Suprapubic skin (tissue), 4 donors: ENCODE data around the gene GAS2L3. TPM values are rescaled to one million over a fixed set of nuclear protein-coding genes. Genes with fewer than 3 reads are reported as not detected.

Source experiments
- DNase-seq, 2 donors: peaks; one replicate each; pipeline ENCODE4 v3.0.0-alpha.2; 2019; ENCODE audit warnings: low spot score in 2 of 2
- H3K27ac ChIP-seq: fragments of 200-600 bp; sonication (generic); one replicate; pipeline ENCODE4 v1.5.1; 2019
- H3K27me3 ChIP-seq: fragments of 200-600 bp; sonication (generic); one replicate; pipeline ENCODE4 v1.5.1; 2019
- H3K36me3 ChIP-seq: fragments of 200-600 bp; sonication (generic); one replicate; pipeline ENCODE4 v1.5.1; 2019
- H3K4me1 ChIP-seq: fragments of 200-600 bp; sonication (generic); one replicate; pipeline ENCODE4 v1.5.1; 2019
- H3K4me3 ChIP-seq: fragments of 200-600 bp; sonication (generic); one replicate; pipeline ENCODE4 v1.5.1; 2019; ENCODE audit warnings: mild to moderate bottlenecking
- H3K9me3 ChIP-seq: fragments of 200-600 bp; sonication (generic); one replicate; pipeline ENCODE4 v1.5.1; 2019
- EP300 ChIP-seq: sonication (generic); formaldehyde crosslinking; IDR thresholded peaks from one replicate; pipeline ENCODE4 v1.6.1; 2017; ENCODE audit warnings: antibody characterized with exemption
- POLR2A ChIP-seq, 2 donors: fragments of 450-650 bp; IDR thresholded peaks; one replicate each; pipeline ENCODE4 v1.6.1; 2017; ENCODE audit warnings: antibody characterized with exemption in 2 of 2, mild to moderate bottlenecking in 2 of 2, moderate library complexity in 2 of 2
- POLR2AphosphoS5 ChIP-seq, 3 donors: sonication (generic); formaldehyde crosslinking; IDR thresholded peaks; one replicate each; pipeline ENCODE4 v1.6.1; 2017; ENCODE audit warnings: antibody characterized with exemption in 3 of 3
- WGBS: methylation state at CpG from one replicate; pipeline ENCODE4 v1.1.5; 2018; 5-methylcytosine and 5-hydroxymethylcytosine counted together
- total RNA-seq, 4 donors: library from RNA; depleted of rRNA; stranded (reverse); fragments of >200 nt; gene quantifications; one replicate each; pipeline ENCODE4 v1.1.0, GENCODE V29; 2016
- TF ChIP-seq, protein P1 (sequence below), 2 donors: fragments of 200-600 bp in 1 of 2; fragments of 450-650 bp in 1 of 2; sonication (generic) in 1 of 2; IDR thresholded peaks; one replicate each; pipeline ENCODE4 v1.5.1; 2016 to 2019; ENCODE audit warnings: antibody characterized with exemption in 2 of 2, mild to moderate bottlenecking in 1 of 2, moderate library complexity in 1 of 2

GAS2L3 gene
- total RNA-seq, 4 donors from 2014 or later = 5.1 to 14.3 (median 5.7) TPM

- 73% methylated on average over 2 of the region's 2 CpGs for WGBS
- no peaks in the 10 kb centered on the region for H3K9me3 ChIP-seq
- H3K4me3 ChIP-seq = no peak overlapping the region
- no peaks in the 10 kb centered on the region for H3K36me3 ChIP-seq
- TF ChIP-seq POLR2A (IDR thresholded peaks at IDR 0.05) (no peak), EP300 (no peak), POLR2AphosphoS5 (IDR thresholded peaks at IDR 0.05) (no peak)
- TF ChIP-seq, protein P1, sequence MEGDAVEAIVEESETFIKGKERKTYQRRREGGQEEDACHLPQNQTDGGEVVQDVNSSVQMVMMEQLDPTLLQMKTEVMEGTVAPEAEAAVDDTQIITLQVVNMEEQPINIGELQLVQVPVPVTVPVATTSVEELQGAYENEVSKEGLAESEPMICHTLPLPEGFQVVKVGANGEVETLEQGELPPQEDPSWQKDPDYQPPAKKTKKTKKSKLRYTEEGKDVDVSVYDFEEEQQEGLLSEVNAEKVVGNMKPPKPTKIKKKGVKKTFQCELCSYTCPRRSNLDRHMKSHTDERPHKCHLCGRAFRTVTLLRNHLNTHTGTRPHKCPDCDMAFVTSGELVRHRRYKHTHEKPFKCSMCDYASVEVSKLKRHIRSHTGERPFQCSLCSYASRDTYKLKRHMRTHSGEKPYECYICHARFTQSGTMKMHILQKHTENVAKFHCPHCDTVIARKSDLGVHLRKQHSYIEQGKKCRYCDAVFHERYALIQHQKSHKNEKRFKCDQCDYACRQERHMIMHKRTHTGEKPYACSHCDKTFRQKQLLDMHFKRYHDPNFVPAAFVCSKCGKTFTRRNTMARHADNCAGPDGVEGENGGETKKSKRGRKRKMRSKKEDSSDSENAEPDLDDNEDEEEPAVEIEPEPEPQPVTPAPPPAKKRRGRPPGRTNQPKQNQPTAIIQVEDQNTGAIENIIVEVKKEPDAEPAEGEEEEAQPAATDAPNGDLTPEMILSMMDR (IDR thresholded peaks at IDR 0.05) = no peak
- no peak overlapping the region for H3K27ac ChIP-seq
- H3K27me3 ChIP-seq = no peaks in the 10 kb centered on the region
- DNase-seq = no peak
- no peaks in the 10 kb centered on the region for H3K4me1 ChIP-seq
Observed at GRCh38 chr12:100666588-100666987, 93.1 kb downstream of the GAS2L3 start.

GRCh38 chr12:100668945-100669536 lies 95.6 kb downstream of the GAS2L3 start:
- WGBS = 34% methylated on average over 9 of the region's 9 CpGs
- Histone ChIP-seq H3K4me1 (no peaks in the 10 kb centered on the region), H3K27me3 (peaks cover 2% of the 10 kb centered on the region), H3K4me3 (no peak overlapping the region), H3K9me3 (no peaks in the 10 kb centered on the region), H3K36me3 (no peaks in the 10 kb centered on the region), H3K27ac (no peak overlapping the region)
- TF ChIP-seq, protein P1 (IDR thresholded peaks at IDR 0.05) = peak in 1 of 2 donors; percentile 75
- TF ChIP-seq POLR2AphosphoS5 (IDR thresholded peaks at IDR 0.05) = no peak
- DNase-seq = no peak

- H3K4me3 ChIP-seq = no peak overlapping the region
- no peaks in the 10 kb centered on the region for H3K36me3 ChIP-seq
- no peak for DNase-seq
- no peaks in the 10 kb centered on the region for H3K9me3 ChIP-seq
- no peak overlapping the region for H3K27ac ChIP-seq
- H3K4me1 ChIP-seq = no peaks in the 10 kb centered on the region
- WGBS = 80% methylated on average over 4 of the region's 4 CpGs
- no peak for TF ChIP-seq POLR2A (IDR thresholded peaks at IDR 0.05)
- TF ChIP-seq EP300 = no peak
- TF ChIP-seq, protein P1 (IDR thresholded peaks at IDR 0.05) = no peak
- no peak for TF ChIP-seq POLR2AphosphoS5 (IDR thresholded peaks at IDR 0.05)
- peaks cover 2% of the 10 kb centered on the region for H3K27me3 ChIP-seq
Observed at GRCh38 chr12:100669922-100670321, 96.4 kb downstream of the GAS2L3 start.

DNA sequence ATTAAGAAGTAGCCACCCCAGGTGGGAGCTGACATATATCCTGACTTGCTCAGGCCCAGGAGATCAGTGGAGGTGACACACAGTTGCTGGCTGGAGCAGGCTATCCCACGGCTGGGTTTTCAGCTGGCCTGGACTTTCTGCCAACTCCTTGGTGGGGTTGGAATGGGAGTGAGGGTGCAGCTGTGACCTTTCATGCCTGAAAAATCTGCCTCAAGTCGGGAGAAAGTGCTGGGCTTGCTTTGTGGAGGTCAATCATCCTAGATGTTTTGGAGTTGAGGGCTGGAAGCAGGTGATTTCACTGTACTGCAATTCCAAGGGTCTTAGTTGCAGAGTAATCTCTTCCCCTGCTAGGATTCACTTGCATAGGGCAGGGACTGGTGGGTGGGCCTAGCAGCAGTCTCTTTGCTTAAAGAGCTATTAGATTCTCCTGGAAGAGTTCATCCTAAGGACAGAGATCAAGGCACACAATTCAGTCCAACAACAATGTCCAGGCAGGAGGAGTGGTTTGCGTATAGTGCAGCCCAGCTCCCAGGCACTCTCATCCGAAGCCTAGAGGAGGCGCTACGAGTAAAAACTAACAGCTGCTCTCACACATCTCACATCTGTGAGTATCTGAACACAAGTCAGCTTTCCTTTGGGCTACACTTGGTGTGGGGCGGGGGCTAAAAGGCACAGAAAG lies 98.1 kb downstream of the GAS2L3 start:
- H3K4me1 ChIP-seq = no peaks in the 10 kb centered on the region
- peaks cover 2% of the 10 kb centered on the region for H3K27me3 ChIP-seq
- no peak overlapping the region for H3K27ac ChIP-seq
- no peaks in the 10 kb centered on the region for H3K9me3 ChIP-seq
- H3K36me3 ChIP-seq = no peaks in the 10 kb centered on the region
- DNase-seq = no peak
- TF ChIP-seq POLR2A (IDR thresholded peaks at IDR 0.05) (no peak), EP300 (no peak), POLR2AphosphoS5 (IDR thresholded peaks at IDR 0.05) (no peak)
- TF ChIP-seq, protein P1 (IDR thresholded peaks at IDR 0.05) = no peak
- H3K4me3 ChIP-seq = no peak overlapping the region
- WGBS = 79% methylated on average over 5 of the region's 7 CpGs

DNA sequence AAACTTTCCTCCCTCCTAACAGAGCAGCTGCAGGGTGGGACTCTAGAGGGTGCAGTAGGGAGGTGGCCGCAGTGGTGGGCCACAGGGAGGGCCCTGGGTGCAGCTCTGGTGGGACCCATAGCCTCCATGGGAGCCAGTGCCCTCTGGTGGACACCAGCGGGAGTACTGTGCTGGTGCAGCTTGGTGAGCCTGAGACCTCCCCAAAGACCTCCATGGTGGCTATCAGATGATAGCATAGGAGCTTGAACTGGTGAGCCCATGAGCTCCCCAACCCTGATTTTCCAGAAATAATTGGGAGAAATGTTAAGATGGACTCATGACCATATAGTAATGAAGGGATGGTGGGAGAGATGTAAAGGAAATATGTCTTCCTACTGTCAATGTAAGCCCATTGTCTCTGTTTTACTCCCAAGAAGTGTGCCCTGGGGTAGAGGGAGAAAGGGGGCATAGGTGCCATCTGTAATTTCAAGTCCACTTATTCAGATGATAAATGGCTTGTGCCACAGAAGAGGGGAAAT lies 98.7 kb downstream of the GAS2L3 start:
- no peaks in the 10 kb centered on the region for H3K4me1 ChIP-seq
- TF ChIP-seq EP300 (no peak), POLR2A (IDR thresholded peaks at IDR 0.05) (no peak)
- TF ChIP-seq, protein P1 (IDR thresholded peaks at IDR 0.05) = peak in 1 of 2 donors; percentile 27
- WGBS = 63% methylated on average over 1 of the region's 2 CpGs
- H3K27me3 ChIP-seq = peaks cover 2% of the 10 kb centered on the region
- H3K9me3 ChIP-seq = no peaks in the 10 kb centered on the region
- no peak overlapping the region for H3K27ac ChIP-seq
- no peaks in the 10 kb centered on the region for H3K36me3 ChIP-seq
- DNase-seq = no peak
- no peak overlapping the region for H3K4me3 ChIP-seq
